ENCODE data around the gene POFUT1.

DNA sequence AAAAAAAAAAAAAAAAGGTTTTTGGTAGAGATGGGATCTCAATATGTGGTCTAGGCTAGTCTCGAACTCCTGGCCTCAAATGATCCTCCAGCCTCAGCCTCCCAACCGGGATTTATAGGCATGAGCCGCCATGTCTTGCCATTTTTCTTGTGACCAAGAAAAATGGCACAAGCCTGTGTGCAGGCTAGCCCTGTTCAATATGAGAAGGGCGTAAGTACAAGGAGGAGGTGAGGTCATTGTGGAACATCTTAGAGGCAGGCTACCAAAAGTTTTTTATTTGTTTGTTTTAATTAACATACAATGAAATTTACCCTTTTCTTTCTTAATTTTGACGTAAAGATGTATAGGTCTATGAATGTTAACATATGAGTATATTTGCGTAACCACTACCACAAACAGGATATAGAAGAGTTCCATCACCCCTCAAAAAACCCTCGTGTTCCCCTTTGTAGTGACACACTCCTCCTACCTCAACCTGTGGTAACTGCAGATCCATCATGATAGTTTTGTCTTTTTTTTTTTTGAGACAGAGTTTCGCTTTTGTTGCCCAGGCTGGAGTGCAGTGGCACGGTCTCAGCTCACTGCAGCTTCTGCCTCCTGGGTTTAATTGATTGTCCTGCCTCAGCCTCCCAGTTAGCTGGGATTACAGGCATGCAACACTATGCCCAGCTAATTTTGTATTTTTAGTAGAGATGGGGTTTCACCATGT is 41.5 kb downstream of the POFUT1 start:
- TF ChIP-seq, protein P1, sequence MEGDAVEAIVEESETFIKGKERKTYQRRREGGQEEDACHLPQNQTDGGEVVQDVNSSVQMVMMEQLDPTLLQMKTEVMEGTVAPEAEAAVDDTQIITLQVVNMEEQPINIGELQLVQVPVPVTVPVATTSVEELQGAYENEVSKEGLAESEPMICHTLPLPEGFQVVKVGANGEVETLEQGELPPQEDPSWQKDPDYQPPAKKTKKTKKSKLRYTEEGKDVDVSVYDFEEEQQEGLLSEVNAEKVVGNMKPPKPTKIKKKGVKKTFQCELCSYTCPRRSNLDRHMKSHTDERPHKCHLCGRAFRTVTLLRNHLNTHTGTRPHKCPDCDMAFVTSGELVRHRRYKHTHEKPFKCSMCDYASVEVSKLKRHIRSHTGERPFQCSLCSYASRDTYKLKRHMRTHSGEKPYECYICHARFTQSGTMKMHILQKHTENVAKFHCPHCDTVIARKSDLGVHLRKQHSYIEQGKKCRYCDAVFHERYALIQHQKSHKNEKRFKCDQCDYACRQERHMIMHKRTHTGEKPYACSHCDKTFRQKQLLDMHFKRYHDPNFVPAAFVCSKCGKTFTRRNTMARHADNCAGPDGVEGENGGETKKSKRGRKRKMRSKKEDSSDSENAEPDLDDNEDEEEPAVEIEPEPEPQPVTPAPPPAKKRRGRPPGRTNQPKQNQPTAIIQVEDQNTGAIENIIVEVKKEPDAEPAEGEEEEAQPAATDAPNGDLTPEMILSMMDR (IDR thresholded peaks at IDR 0.05; ENCODE audit: extremely low read depth in 1 of 2, insufficient read depth in 1 of 2, low read depth in 1 of 2, low read length in 2 of 2): no peak
- TF ChIP-seq POLR2A (IDR thresholded peaks at IDR 0.05; ENCODE audit: low read depth, low read length) (no peak), EZH2 (IDR thresholded peaks at IDR 0.05; ENCODE audit: borderline replicate concordance, low read depth, low read length, severe bottlenecking) (no peak), FOS (IDR thresholded peaks at IDR 0.05; ENCODE audit: borderline replicate concordance, insufficient read depth, low read length) (no peak), JUN (IDR thresholded peaks at IDR 0.05; ENCODE audit: borderline replicate concordance, insufficient read depth, insufficient read length, low read depth) (no peak), POLR2AphosphoS5 (IDR thresholded peaks at IDR 0.05; ENCODE audit: insufficient read depth, low read depth, low read length) (no peak), MYC (IDR thresholded peaks at IDR 0.05; ENCODE audit: low read depth, low read length) (no peak)
- TF ChIP-seq, protein P2, sequence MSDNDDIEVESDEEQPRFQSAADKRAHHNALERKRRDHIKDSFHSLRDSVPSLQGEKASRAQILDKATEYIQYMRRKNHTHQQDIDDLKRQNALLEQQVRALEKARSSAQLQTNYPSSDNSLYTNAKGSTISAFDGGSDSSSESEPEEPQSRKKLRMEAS (IDR thresholded peaks at IDR 0.05; ENCODE audit: insufficient read depth, insufficient read length): no peak
